Calu3 (cell line): ENCODE data around the gene BLOC1S5. TPM values are rescaled to one million over a fixed set of nuclear protein-coding genes. Genes with fewer than 3 reads are reported as not detected.

Source experiments
- BruUV-seq: library from RNA; stranded (reverse); fragments of 400-500 nt; replicated peaks from 2 replicates; lab custom pipeline; 2021; lab: Mats Ljungman, UMichigan
- CTCF ChIA-PET: fragments of 300-600 bp; sonication (Branson Sonifier 250); formaldehyde crosslinking; loops from one replicate; lab custom pipeline; 2022; ENCODE audit warnings: antibody characterized with exemption; lab: Charles Lee
- DNase-seq: peaks from one replicate; pipeline ENCODE4 v3.0.0; 2022
- H3K27ac Mint-ChIP-seq: one replicate; pipeline ENCODE4 v1.8.0; 2022; ENCODE audit warnings: mixed read lengths; ENCODE audit not compliant: unreplicated experiment
- H3K27me3 Mint-ChIP-seq: one replicate; pipeline ENCODE4 v1.8.0; 2022; ENCODE audit warnings: mixed read lengths; ENCODE audit not compliant: unreplicated experiment
- H3K36me3 Mint-ChIP-seq: one replicate; pipeline ENCODE4 v1.8.0; 2022; ENCODE audit warnings: mild to moderate bottlenecking, moderate library complexity, mixed read lengths; ENCODE audit not compliant: insufficient read depth, unreplicated experiment
- H3K4me1 Mint-ChIP-seq: one replicate; pipeline ENCODE4 v1.8.0; 2022; ENCODE audit warnings: mild to moderate bottlenecking, low read depth, mixed read lengths; ENCODE audit not compliant: unreplicated experiment
- H3K4me3 Mint-ChIP-seq: one replicate; pipeline ENCODE4 v1.8.0; 2022; ENCODE audit warnings: mild to moderate bottlenecking, low read depth, moderate library complexity, mixed read lengths; ENCODE audit not compliant: unreplicated experiment
- H3K9me3 Mint-ChIP-seq: one replicate; pipeline ENCODE4 v1.8.0; 2022; ENCODE audit warnings: low read depth, mixed read lengths; ENCODE audit not compliant: unreplicated experiment
- CTCF ChIP-seq: fragments of 200-600 bp; IDR thresholded peaks from one replicate; pipeline ENCODE4 v1.8.0; 2022; ENCODE audit warnings: antibody characterized with exemption; ENCODE audit not compliant: unreplicated experiment
- intact Hi-C: fragments of 100-400 bp; cut with micrococcal nuclease; formaldehyde crosslinking; loops from one replicate; pipeline ENCODE4 v1.10.0; 2022; ENCODE audit not compliant: unreplicated experiment
- total RNA-seq: library from RNA; stranded (reverse); gene quantifications from 2 replicates; pipeline ENCODE4 v1.2.3, GENCODE V29; 2022

Gene BLOC1S5
- total RNA-seq, 1 experiment from 2014 or later: 8.0 TPM

DNA sequence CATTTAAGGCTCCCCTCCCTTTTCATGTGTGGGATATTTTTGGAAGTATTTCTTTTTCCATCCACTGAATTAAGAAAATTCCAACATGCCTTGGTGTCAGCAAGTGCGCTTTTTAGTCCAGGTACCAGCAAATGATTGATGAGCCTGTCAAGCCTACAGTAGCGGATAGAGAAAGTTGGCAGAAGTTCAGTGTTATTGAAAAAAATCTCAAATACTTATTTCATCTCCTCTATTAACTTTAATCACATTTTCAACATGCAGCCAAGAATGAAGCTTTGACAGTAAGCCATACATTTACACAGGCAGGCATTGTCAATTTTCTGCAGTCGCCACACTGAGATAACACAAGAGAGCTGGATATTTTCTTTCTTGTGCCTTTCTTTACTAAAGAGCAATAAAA, 50.4 kb downstream of the BLOC1S5 start:
- no peaks in the 10 kb centered on the region for H3K36me3 Mint-ChIP-seq
- intact Hi-C loops: no loop called here
- no peak overlapping the region for H3K4me3 Mint-ChIP-seq
- no peaks in the 10 kb centered on the region for H3K27me3 Mint-ChIP-seq
- BruUV-seq: no TSS peak
- DNase-seq: no peak
- H3K4me1 Mint-ChIP-seq: no peaks in the 10 kb centered on the region
- CTCF ChIA-PET: interaction anchor here (0.6 kb wide), 1 partner anchor 1185 kb away, joined by 3 read pairs; no protein-coding TSS in a partner anchor
- H3K27ac Mint-ChIP-seq: no peak overlapping the region
- no peak for TF ChIP-seq CTCF
- no peaks in the 10 kb centered on the region for H3K9me3 Mint-ChIP-seq

DNA sequence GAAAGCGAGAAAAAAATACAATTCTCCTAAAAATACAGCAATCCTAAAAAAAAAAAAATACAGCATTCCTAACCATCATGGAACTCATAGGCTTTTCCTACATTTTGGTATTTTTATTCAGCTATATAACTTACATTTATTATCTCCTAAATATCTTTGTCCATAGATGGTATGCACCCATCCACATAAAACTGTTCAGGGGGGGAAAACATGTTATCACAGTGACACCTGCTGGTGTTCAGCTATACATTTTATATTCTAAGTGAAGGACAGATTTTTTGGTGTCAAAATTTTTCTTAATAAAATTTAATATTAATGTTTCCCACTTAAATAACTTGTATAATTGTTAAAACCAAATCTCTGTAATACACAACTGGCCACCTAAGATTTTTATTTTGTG, 58.0 kb downstream of the BLOC1S5 start:
- Mint-ChIP-seq H3K4me3 (no peak overlapping the region), H3K27me3 (no peaks in the 10 kb centered on the region), H3K36me3 (no peaks in the 10 kb centered on the region), H3K27ac (no peak overlapping the region), H3K4me1 (no peaks in the 10 kb centered on the region), H3K9me3 (no peaks in the 10 kb centered on the region)
- no peak for DNase-seq
- intact Hi-C loops: loop anchor here (2.0 kb wide), 1 partner anchor 283 kb away; no protein-coding TSS in a partner anchor
- CTCF ChIA-PET: interaction anchor here (0.8 to 1.3 kb wide), 2 partner anchors 59 to 283 kb away, joined by 3 to 11 read pairs; no protein-coding TSS in a partner anchor
- BruUV-seq: no TSS peak
- TF ChIP-seq CTCF: peak; percentile 22

GRCh38 chr6:8005136-8005535, 59.1 kb downstream of the BLOC1S5 start:
- no peak for TF ChIP-seq CTCF
- Mint-ChIP-seq H3K36me3 (no peaks in the 10 kb centered on the region), H3K4me3 (no peak overlapping the region), H3K27ac (no peak overlapping the region), H3K9me3 (no peaks in the 10 kb centered on the region), H3K4me1 (no peaks in the 10 kb centered on the region), H3K27me3 (no peaks in the 10 kb centered on the region)
- DNase-seq: no peak
- CTCF ChIA-PET: interaction anchor here (0.7 kb wide), 1 partner anchor 1272 kb away, joined by 3 read pairs; no protein-coding TSS in a partner anchor
- no TSS peak for BruUV-seq
- intact Hi-C loops: no loop called here

GRCh38 chr6:8000636-8001035, 63.6 kb downstream of the BLOC1S5 start:
- no peak overlapping the region for H3K4me3 Mint-ChIP-seq
- no peaks in the 10 kb centered on the region for H3K4me1 Mint-ChIP-seq
- H3K27me3 Mint-ChIP-seq: no peaks in the 10 kb centered on the region
- intact Hi-C loops: no loop called here
- no peaks in the 10 kb centered on the region for H3K9me3 Mint-ChIP-seq
- no peak for TF ChIP-seq CTCF
- no TSS peak for BruUV-seq
- H3K36me3 Mint-ChIP-seq: no peaks in the 10 kb centered on the region
- CTCF ChIA-PET: no interaction called here
- no peak overlapping the region for H3K27ac Mint-ChIP-seq
- DNase-seq: no peak
